Left renal cortex interstitium (tissue), 4 donors: ENCODE data around the gene DRC7. TPM values are rescaled to one million over a fixed set of nuclear protein-coding genes. Genes with fewer than 3 reads are reported as not detected.
"Not testable (repeated sequence)": the region's sequence is repeated elsewhere in the genome, so short reads cannot be mapped to it uniquely, and the experiment has no call there.

Experiments used
- DNase-seq, 4 donors: peaks; one replicate each; pipeline ENCODE4 v3.0.0-alpha.2; 2013; ENCODE audit warnings: low read depth in 4 of 4, low spot score in 2 of 4, missing footprints in 1 of 4
- polyA plus RNA-seq, 4 donors: library from polyadenylated mRNA; unstranded; fragments of 120-200 nt; gene quantifications; one replicate each; pipeline ENCODE4 v1.2.1, GENCODE V29; 2013; ENCODE audit not compliant: insufficient read length in 4 of 4

Gene DRC7
- polyA plus RNA-seq, 4 donors: 3.0 to 3.9 (median 3.6) TPM

GRCh38 chr16:57730771-57731730 is 36.4 kb downstream of the DRC7 start:
- no peak for DNase-seq

GRCh38 chr16:57732037-57732436 is 37.4 kb downstream of the DRC7 start:
- DNase-seq: no peak

- DNase-seq: no peak
Measured at GRCh38 chr16:57732714-57733113, 38.1 kb downstream of the DRC7 start.

GRCh38 chr16:57734308-57734924 is 39.8 kb downstream of the DRC7 start:
- DNase-seq: no peak

GRCh38 chr16:57734925-57735754 is 40.5 kb downstream of the DRC7 start:
- peak; percentile 100 for DNase-seq

GRCh38 chr16:57735755-57736418 is 41.3 kb downstream of the DRC7 start, which contains the start of gene KATNB1:
KATNB1 (plus strand) TSS chr16:57735770; CDS start chr16:57737244, 1,474 bp downstream.
- no peak for DNase-seq

- peak in 3 of 4 donors; percentile 52 to 66 (median 55) for DNase-seq
Measured at GRCh38 chr16:57736419-57737351, 42.1 kb downstream of the DRC7 start.

GRCh38 chr16:57738844-57739243 is 44.2 kb downstream of the DRC7 start:
- no peak for DNase-seq

GRCh38 chr16:57739756-57740422 is 45.3 kb downstream of the DRC7 start:
- DNase-seq: no peak

- no peak for DNase-seq
Measured at GRCh38 chr16:57740423-57741071, 45.9 kb downstream of the DRC7 start.

GRCh38 chr16:57741660-57742191 is 47.1 kb downstream of the DRC7 start:
- DNase-seq: no peak

- DNase-seq: no peak
Measured at GRCh38 chr16:57742543-57742942, 47.9 kb downstream of the DRC7 start.

- DNase-seq: no peak
Measured at GRCh38 chr16:57743458-57743857, 48.9 kb downstream of the DRC7 start.

- no peak for DNase-seq
Measured at GRCh38 chr16:57743886-57744641, 49.5 kb downstream of the DRC7 start.

- DNase-seq: no peak
Measured at GRCh38 chr16:57744642-57744903, 50.0 kb downstream of the DRC7 start.

- DNase-seq: no peak
Measured at GRCh38 chr16:57745768-57746167, 51.2 kb downstream of the DRC7 start.

- not testable (repeated sequence) for DNase-seq
Measured at GRCh38 chr16:57746316-57746715, 51.7 kb downstream of the DRC7 start.
